ELR (cell line): ENCODE results near the gene SHISA4.
"Not testable (repeated sequence)": the region's sequence is repeated elsewhere in the genome, so short reads cannot be mapped to it uniquely, and the experiment has no call there.

Source experiments
- DNase-seq: peaks from one replicate; pipeline ENCODE4 v3.0.0-alpha.2; 2015; ENCODE audit warnings: low read depth

Gene SHISA4

DNA sequence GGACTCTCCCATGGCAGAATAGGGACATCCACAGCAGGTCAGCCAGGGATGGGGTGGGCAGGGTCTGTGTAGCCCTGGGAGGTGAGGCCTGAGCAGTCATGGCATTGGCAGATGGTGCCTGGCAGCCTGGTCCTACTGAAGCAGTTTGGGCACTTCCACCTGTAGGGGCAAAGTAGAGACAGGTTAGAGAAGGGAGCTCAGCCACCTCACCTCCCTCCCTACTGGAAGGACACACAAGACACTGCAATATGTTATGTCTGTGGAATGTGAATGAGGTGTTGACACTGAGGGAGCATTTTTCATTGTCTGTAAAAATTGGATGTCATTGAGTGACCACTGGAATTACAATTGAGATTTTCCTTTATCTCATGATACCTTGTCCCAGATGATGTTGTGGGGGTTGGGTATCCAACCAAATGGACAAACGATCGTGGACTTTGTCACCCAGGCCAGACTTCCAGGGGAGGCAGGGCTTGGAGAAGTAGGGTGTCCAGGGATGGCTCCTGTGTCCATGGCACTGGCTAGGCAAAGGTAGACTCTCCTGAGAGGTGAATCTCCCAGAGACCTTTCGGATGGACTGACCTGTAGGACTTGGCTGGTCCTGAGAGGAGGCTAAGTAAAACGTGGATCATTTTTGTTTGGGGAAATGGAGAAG is 9.7 kb downstream of the SHISA4 start:
- DNase-seq = no peak

DNA sequence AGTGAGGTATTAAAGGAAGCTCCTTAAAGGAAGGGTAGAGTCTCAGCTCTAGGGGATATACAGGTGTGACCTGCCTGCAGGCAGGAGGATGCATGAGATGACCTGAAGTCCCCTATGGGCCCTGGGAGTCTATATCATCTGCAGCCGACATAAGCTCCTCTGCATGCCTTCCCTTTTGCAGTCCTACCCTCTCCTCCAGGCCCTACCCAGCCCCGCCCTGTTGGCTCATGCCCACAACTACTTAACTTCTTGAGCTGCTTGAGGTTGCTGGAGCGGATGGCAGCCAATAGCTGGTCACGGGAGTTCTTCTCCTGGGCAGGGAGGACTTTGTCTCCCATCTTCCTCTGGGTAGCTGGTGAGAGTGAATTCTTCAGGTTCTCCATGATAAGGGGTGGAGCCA is 10.3 kb downstream of the SHISA4 start:
- no peak for DNase-seq

DNA sequence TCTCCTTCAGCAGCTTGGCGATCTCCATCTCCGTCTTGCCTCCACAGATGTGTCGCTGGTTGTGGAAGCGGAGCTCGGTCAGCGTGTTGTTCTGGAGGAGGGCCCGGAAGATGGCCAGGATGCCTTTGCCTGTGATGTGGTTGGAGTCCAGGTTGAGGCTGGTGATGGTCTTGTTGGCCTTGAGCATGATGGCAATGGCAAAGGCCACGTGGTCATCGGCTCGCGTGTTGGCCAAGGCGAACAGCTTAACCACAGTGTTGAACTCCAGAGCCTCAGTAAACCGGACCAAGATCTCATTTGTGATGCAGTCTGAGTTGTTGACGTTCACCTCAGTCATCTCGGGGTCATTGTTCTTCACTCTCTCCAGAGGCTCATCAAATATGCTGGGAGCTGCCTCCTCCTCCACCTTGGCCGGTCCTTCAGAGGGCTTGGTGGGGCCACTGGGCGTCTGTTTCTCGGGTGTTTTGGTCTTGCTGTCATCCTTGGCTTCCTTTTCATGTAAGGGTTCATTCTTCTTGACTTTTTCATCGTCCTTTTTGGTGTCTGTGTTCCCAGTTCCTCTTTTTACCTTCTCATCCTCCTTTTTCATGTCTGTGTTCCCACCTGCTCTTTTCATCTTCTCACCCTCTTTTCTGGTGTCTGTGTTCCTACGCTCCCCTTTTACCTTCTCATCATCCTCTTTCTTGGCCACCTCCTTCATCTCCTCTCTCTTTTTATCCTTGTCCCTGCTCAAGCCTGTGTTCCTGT is 11.2 kb downstream of the SHISA4 start:
- DNase-seq = no peak

DNA sequence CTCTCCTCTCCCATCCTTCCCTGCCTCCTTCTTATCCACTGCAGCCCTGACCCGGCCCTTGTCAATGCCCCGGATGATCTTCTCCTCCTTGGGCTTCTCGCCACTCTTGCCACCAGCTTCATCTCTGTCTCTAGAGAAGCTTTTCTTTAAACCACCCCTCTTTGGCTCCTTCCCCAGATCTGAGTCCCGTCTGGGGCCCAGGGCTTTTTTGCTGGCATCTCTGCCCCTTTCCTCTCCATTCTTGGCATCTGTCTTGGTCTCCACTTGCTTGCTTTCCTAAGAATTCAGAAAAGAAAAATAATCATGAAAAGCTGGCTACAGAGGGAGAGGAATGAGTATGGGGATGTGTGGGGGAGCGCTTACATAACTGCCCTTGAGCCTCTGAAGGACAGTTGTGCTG is 11.8 kb downstream of the SHISA4 start:
- DNase-seq = no peak

DNA sequence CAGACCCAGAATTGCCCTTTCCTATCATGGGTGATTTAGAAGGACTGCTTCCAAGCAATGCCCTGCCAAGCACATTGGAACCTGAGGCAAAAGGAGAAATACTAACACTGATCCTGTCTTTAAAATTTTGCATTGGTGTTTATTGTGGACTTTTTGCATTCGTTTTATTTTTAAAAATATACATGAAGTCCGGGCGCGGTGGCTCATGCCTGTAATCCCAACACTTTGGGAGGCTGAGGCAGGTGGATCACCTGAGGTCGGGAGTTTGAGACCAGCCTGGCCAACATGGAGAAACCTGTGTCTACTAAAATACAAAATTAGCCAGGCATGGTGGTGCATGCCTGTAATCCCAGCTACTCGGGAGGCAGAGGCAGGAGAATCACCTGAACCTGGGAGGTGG is 12.3 kb downstream of the SHISA4 start:
- not testable (repeated sequence) for DNase-seq

DNA sequence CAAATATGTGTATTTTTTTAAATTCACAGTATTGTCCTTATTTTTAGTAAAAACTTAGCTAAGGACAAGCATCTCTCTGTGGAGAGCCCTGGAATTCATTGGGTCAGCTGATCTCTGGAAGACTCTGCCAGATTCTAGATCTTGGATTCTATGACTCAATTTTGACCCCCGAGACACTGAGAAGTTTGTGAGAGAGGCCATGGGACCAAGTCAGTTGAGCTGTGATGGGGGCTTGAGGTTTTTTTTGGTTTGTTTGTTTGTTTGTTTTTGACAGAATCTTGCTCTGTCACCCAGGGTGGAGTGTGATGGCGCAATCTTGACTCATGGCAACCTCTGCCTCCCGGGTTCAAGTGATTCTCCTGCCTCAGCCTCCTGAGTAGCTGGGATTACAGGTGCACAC is 13.5 kb downstream of the SHISA4 start:
- DNase-seq = no peak

DNA sequence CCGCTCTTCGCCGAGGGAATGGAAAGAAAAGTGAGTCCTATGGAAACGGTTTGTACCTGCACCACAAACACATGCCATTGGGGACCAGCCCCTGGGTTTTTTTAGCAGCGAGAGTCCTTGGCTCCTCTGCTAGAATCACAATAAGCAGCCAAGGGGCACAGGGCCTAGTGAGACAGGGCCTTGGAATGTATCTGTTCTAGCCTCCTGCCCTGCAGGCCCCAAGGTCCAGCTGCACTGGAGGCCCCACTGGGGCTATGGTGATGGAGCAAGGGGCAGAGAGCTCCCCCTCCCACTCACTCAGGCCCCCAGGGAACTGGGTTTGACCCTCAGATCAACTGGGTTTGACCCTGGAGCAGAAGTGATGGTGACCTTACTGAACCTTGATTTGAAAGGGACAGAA is 14.4 kb downstream of the SHISA4 start:
- peak; percentile 52 for DNase-seq

DNA sequence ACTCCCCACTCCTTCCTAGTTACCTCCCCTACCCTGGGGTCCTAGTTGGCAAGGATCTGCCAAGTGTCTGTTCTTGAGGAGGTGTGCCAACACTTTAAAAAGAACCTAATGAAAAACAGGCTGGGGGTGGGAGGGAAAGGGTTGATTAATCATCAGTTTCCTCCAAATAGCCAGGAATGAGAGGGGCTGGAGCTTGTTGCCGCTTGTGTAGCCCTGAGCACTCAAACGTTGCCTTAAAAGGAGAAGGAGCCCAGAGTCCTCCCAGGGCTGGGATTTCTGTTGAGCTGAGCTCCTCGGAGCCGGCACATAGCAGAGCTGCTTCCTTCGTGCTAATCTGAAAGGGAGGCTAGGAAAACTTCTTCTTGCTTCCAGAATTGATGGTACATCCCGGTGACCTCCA is 15.9 kb downstream of the SHISA4 start:
- DNase-seq = no peak

DNA sequence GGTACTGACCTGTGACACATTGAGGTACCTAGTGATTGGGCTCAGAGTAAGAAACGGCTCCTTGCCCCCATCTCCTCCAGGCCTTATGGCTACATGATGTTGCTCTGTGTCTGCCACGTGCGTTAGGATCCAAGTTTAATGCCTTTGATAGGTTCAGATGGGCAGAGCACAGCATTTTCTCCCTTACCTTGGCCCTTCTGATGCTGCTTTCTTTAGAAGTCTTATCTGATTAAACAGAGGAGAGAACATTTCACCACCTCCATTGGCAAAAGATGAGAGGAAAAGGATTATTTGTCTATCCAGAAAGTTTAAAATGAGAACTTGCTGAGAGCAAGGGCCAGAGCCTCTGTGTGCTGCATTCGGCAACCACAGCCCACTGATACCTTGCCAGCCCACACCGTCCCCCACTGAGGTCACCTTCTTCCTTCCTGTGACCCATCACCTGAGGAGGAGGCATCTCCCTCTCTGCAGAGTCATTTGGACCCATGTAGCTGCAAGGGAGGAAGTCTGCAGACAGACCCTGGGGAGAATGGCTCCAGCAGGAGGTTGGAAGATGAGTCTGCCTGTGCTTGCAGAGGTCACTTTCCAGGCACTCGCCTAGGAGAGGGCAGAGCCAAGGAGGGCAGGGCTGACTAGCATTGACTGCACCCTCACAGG is 16.7 kb downstream of the SHISA4 start:
- no peak for DNase-seq

DNA sequence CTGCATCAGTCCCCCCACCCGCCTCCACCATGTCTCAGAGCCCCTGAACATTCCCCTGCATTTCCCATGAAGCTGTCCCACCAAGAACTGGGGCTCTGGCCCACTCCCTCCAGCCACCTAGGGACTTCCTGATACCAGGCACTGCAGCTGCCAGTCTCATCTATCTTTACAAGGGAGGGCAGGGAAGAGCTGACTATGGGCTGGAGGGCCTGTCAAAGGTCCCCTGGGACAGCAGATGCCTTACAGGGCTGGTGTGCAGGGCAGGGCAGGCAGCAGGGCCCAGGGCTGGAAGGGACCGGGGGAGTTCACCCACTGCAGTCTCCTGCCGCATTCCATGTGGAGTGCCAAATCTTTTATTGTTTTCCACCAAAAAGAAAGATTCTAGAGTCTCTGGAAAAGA is 17.6 kb downstream of the SHISA4 start:
- DNase-seq = no peak

DNA sequence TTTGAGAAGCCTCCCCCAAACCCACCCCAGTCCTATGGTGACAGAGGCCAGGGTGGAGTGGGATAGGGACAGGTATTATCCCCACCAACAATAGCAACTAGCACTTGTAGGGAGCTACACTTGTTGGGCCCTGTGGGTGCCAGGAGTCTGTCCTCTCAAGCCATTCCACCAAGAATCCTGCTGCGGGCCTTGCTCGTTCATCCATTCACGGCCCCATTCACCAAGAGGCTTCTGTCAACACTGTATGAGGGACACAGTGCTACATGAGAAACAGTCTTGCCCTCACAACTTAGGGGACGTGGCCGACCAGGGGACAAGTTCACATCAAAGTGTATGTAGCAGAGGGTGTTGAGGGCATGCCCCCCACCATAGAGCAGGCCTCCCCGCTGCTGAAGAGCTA is 18.9 kb downstream of the SHISA4 start:
- DNase-seq = no peak

DNA sequence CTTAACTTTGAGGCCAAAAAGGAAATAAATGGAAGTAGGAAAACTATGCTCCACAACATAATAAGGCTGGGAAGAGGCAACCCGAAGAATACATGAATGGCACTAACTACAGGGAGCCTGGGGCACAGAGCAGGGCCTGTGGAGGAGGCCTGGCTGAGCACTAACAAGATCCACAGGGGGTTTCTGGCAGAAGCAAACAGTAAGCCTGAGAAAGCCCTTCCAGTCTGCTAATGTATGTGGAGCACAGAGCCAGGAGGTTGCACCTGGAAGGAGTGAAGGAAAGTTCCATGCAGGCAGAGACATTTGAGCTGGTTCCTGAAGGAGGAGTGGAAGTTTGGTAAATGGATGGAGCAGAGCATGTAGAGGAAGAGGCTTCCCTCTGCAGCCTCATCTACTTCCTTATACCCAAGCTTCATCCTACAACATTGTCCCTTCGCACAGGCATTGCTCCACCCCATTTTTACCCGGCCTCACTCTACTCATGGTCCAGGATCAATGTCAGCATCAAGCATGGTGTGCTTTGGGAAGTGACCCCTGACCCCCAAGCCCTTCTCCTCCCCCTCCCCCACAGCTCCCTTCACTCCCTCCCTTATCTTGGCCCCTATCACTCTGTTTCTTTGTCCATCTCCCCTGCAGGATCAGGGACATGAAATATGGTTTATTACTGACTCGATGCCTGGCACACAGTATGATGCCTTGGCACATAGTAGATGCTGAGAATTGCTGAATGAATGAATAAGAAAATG is 23.3 kb downstream of the SHISA4 start:
- DNase-seq = no peak

DNA sequence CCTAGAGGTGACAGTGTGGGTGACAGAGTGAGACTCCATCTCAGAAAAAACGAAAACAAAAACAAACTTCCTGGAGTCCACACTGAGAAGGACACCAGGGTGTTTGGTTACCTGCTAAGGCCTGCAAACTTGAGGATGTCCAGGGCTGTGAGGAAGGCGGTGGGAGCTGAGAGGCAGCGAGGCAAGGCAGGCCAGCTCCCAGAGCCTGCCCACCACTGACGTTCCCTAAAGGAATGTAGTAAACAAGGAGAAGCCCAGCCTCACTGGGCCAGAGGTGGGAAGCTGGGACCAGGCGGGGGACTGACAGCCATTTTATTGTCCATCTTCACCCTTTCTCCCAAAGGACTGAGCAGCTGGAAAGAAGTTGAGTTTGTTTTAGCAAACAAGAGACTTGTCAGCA is 24.1 kb downstream of the SHISA4 start:
- peak; percentile 28 for DNase-seq

DNA sequence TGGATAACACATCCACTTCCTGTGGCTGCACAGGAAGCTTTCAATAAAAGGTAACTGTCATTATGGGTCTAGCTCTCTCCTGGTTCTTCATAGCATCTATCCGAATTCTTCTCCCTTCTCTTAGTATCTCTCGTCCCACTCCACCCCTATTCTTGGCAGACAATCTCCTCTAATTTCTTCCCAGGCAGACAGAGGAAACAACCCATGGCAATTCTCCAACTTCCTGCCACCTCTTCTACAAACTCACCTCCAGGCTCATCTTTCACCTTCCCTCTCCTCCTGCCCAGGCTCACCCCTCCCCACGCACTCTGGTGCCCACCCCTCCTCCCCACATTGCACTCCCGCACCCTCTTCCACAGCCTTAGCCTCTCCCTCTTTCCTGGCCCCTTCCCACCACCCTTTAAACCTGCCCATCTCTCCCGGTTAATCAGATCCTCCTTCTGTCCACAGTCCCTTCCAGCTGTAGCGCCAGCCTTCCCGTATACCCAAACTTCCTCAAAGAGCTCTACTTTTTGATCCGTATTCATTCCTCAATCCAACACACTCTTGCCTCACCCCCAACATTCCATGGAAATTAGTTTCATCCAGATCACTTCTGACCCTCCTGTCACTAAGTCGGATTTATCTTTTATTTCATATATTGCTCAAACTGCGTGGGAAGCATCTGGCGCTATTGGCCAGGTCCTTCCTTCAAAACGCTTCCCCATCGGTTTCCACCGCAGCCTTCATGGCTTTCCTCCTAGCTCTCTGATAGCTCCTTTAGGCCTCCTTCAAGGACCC is 25.9 kb downstream of the SHISA4 start:
- DNase-seq = no peak

DNA sequence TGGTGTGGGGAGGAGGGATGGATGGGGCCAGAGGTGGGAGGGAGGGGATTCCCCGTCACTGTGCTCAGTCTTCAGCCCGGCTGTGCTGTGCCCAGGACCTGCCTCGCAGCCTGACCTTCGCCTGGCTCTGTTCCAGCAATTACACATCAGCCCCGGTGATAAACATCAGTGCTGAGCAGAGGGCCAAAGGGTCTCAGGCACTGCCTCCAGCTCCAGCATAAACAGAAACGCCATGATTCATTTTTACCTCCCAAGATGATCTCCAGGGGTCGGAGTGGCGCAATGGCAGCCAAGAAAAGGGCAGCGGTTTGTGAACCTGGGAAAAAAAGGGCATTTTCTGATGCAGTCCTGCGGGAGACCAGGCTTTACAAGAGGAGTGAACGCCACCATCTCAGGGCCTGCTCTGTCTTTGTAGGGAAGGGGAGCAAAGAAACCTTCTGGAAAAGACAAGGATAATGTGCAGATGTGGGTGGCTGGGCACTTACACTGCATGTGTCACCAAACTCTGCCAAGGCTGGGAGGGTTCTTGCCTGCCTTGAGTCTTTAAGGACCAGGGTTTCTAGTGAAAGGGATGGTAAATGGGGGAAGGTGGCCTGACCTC is 28.1 kb downstream of the SHISA4 start:
- DNase-seq = peak; percentile 97

DNA sequence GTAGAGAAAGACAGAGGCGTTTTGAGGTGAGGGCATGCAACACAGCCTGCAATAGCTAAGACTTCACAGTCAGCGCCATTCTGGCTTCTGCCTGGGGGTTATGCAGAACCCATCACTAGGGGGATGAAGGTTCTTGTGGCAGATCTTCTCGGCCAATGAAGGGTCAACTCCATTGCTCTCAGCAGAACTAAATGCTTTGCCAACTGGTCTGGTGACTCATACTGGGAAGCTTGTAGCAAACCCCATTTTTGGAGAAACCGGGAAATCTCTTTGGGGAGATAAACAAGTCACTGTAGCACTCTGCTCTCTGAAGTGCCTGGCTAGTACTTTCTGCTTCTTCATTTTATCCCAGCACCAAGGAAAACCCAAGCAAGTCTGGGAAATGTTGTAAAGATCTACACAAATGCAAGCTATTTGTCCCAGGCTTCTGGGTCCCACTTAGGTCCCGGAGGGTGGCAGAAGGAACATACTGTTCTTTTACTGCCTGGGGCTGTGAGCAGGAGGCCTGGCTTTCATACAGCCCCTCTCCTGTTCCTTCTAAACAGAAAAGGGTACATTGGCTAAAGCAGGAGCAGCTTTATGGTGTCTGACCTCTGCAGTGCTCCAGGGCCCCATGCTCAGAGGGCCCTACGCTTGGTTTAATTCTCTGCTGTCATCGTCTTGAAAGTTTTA is 28.8 kb downstream of the SHISA4 start:
- peak; percentile 76 for DNase-seq

DNA sequence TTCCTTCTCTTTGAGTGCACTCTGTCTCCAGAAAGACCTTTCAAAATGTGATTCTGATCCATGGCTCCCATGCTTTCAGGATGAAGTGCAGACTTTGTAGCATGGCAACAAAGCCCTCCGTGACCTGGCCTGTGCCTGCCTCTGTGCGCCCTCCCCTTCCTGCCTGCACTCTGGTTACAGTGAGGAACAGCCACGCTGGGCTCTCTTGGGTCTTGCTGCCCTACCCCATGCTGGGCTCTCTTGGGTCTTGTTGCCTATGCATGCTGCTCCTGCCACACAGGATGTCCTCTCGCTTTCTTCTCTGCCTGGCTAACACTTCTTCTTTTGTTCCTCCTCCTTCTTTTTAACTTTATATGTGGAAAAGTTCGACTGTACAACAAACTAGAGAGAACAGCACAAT is 29.6 kb downstream of the SHISA4 start:
- no peak for DNase-seq

DNA sequence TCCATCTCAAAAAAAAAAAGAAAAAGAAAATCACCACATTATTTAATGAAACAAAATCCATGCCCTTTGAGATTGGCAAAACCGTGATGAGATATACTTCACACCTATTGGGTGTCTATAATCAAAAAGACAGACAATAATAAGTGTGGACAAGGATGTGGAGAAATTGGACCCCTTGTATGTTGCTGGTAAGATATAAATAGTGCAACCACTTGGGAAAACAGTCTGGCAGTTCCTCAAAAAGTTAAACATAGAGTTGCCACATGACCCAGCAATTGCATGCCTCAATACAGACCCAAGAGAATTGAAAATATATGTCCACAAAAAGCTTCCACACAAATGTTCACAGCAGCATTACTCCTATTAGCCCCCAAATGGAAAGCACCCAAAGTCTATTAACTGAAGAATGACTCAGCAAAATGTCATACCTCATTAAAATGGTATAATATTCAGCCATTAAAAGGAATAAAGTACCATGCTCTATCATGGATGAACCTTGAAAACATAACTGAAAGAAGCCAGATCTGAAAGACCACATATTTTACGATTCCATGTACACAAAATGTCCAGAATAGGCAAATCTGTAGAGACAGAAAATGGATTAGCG is 33.4 kb downstream of the SHISA4 start:
- no peak for DNase-seq

DNA sequence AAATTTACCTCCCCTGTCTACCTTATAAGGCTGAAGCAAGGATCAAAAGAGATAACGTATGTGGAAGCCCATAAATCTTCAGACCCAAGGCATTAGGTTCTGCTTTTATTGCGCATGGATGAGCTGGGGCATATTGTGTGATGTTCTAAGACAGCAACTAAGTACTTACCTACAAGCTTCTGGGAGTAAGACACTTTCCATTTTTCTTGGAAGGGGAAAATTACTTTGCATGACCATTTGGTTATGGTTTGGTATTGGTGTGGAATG is 36.5 kb downstream of the SHISA4 start:
- no peak for DNase-seq

DNA sequence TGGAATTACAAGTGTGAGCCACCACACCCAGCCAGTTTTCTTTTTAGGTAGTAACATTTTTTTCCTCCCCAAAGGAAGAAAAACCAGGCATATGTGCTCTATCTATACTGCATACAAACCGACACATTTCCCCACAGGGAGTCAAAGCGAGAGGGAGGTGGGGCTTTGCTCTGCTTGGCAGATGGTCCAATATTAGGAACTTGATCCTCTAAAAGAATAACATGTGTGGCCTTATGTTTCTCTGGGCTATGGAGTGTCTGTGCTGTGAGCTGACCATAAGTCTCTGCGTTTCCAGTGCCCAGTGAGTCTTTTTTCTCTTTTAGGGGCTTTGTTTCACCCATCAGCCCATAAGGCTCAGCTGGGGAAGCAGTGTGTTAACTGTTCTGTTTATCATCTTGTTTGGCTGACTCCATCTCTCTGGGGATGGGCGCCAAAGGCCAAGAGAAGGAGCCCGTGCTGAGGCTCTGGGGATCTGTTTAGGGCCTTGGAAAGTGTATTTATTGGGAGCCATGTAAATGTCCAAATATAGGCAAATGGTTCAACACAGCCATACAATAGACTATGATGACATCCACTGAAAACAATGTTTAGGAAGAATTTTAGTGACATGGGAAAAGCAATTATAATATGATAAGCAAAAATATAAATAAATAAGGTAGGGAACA is 37.4 kb downstream of the SHISA4 start:
- DNase-seq = no peak
